GM13976 (cell line): Measurements from ENCODE around the gene HTRA1.

Experiments
- DNase-seq: peaks from one replicate; pipeline ENCODE4 v3.0.0; 2012; ENCODE audit warnings: low spot score
- in situ Hi-C: fragments of 300-500 bp; cut with MboI; formaldehyde crosslinking; loops from one replicate; pipeline ENCODE4 v1.12.0; 2022; ENCODE audit warnings: low sequenced_read_pairs, mixed read lengths, inconsistent platforms; ENCODE audit not compliant: unreplicated experiment
- TF ChIP-seq, protein P1 (sequence below): IDR thresholded peaks from 2 replicates; pipeline ENCODE4 v1.5.1; 2012; ENCODE audit warnings: borderline replicate concordance, mild to moderate bottlenecking; ENCODE audit not compliant: insufficient read depth; ENCODE audit errors: extremely low read depth, missing control alignments, control extremely low read depth

HTRA1 gene

DNA sequence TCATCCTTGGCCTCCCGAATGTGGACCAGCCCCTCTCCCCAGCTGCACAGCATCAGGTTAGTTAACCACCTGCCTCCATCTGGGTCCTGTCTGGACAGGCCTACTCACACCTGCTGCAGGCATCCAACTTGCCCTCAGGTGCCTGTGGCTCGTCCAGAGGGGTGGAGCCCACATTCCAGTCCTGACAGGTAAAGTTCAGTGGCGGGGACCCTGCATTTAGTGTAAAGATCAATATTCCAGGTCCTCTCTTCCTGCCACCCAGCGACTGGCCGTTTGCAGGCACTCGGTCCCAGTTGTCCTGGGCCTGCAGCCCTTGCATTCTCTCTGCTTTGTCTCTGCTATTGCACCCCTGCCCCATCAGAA lies 15.0 kb downstream of the HTRA1 start:
- no peak for DNase-seq
- in situ Hi-C loops, result no loop called here
- TF ChIP-seq, protein P1, sequence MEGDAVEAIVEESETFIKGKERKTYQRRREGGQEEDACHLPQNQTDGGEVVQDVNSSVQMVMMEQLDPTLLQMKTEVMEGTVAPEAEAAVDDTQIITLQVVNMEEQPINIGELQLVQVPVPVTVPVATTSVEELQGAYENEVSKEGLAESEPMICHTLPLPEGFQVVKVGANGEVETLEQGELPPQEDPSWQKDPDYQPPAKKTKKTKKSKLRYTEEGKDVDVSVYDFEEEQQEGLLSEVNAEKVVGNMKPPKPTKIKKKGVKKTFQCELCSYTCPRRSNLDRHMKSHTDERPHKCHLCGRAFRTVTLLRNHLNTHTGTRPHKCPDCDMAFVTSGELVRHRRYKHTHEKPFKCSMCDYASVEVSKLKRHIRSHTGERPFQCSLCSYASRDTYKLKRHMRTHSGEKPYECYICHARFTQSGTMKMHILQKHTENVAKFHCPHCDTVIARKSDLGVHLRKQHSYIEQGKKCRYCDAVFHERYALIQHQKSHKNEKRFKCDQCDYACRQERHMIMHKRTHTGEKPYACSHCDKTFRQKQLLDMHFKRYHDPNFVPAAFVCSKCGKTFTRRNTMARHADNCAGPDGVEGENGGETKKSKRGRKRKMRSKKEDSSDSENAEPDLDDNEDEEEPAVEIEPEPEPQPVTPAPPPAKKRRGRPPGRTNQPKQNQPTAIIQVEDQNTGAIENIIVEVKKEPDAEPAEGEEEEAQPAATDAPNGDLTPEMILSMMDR, result no peak

- DNase-seq, result no peak
- in situ Hi-C loops, result no loop called here
- TF ChIP-seq, protein P1, result no peak
Observed at GRCh38 chr10:122477436-122477835, 16.1 kb downstream of the HTRA1 start.

DNA sequence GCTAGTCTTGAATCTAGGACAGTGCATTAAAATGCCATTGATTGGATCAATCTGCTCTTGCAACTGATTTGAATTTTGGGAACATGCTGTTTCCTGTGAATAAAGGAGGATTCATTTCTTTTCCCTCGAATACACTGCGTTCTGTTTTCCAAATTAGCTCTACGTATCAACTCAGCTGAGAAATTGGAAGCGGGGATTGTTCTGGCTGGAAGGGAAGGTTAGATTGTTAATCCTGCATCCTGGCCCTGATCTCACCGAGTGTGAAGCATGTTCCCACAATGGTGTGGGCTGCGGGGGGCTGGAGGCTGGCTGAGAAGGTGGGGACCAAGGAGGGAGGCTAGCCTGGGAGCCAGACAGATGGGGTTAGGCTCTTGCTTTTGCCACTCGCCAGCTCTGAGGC lies 17.6 kb downstream of the HTRA1 start:
- DNase-seq, result no peak
- in situ Hi-C loops, result no loop called here
- TF ChIP-seq, protein P1, result no peak

- TF ChIP-seq, protein P1, result no peak
- in situ Hi-C loops, result no loop called here
Observed at GRCh38 chr10:122480146-122480833, 18.9 kb downstream of the HTRA1 start.

GRCh38 chr10:122481296-122482056 lies 20.1 kb downstream of the HTRA1 start:
- no peak for DNase-seq
- TF ChIP-seq, protein P1, result no peak
- in situ Hi-C loops, result no loop called here

More at GRCh38 chr10:122480146-122480833, 18.9 kb downstream of the HTRA1 start:
- DNase-seq, result no peak

- no peak for DNase-seq
- in situ Hi-C loops, result no loop called here
- TF ChIP-seq, protein P1, result no peak
Observed at GRCh38 chr10:122484276-122485060, 23.1 kb downstream of the HTRA1 start.
